Kidney glomerular epithelial cell (primary cell): ENCODE data around the gene NLRP8.
"Not testable (repeated sequence)": the region's sequence is repeated elsewhere in the genome, so short reads cannot be mapped to it uniquely, and the experiment has no call there.

Source experiments
- DNase-seq: peaks from one replicate; lab custom pipeline; 2025; lab: John Stamatoyannopoulos, UW

NLRP8 gene

GRCh38 chr19:55973982-55974381 lies 26.4 kb downstream of the NLRP8 start:
- DNase-seq, result no peak

GRCh38 chr19:55980415-55980814 lies 32.8 kb downstream of the NLRP8 start:
- no peak for DNase-seq

- DNase-seq, result no peak
Measured at GRCh38 chr19:55985254-55985653, 37.6 kb downstream of the NLRP8 start.

GRCh38 chr19:55986487-55986886 lies 38.9 kb downstream of the NLRP8 start, which contains the start of gene NLRP5:
TSS of gene NLRP5 (plus strand) at chr19:55986775.
- no peak for DNase-seq

GRCh38 chr19:55990831-55991230 lies 43.2 kb downstream of the NLRP8 start:
- DNase-seq, result no peak

- DNase-seq, result no peak
Measured at GRCh38 chr19:55993492-55993891, 45.9 kb downstream of the NLRP8 start.

GRCh38 chr19:56014765-56015164 lies 67.1 kb downstream of the NLRP8 start:
- DNase-seq, result no peak

- DNase-seq, result no peak
Measured at GRCh38 chr19:56015756-56016155, 68.1 kb downstream of the NLRP8 start.

- not testable (repeated sequence) for DNase-seq
Measured at GRCh38 chr19:56019325-56019724, 71.7 kb downstream of the NLRP8 start.

- not testable (repeated sequence) for DNase-seq
Measured at GRCh38 chr19:56020355-56020975, 72.8 kb downstream of the NLRP8 start.

GRCh38 chr19:56026769-56027168 lies 79.1 kb downstream of the NLRP8 start:
- DNase-seq, result no peak
